Ishikawa (cell line): ENCODE measurements around the gene NUP210.

ENCODE experiments used
- CEBPB ChIP-seq: IDR thresholded peaks from 2 replicates; pipeline ENCODE4 v1.6.1; 2012
- CREB1 ChIP-seq: IDR thresholded peaks from 2 replicates; pipeline ENCODE4 v1.6.1; 2012; ENCODE audit warnings: low read depth
- EGR1 ChIP-seq: IDR thresholded peaks from 2 replicates; pipeline ENCODE4 v1.6.1; 2012
- EP300 ChIP-seq: IDR thresholded peaks from 2 replicates; pipeline ENCODE4 v1.6.1; 2012; ENCODE audit warnings: borderline replicate concordance
- FOXM1 ChIP-seq: IDR thresholded peaks from 2 replicates; pipeline ENCODE4 v1.6.1; 2012; ENCODE audit warnings: low read depth, borderline replicate concordance
- NFIC ChIP-seq: IDR thresholded peaks from 2 replicates; pipeline ENCODE4 v1.6.1; 2012
- RAD21 ChIP-seq: IDR thresholded peaks from 2 replicates; pipeline ENCODE4 v1.6.1; 2012; ENCODE audit warnings: low read depth
- TAF1 ChIP-seq: IDR thresholded peaks from 2 replicates; pipeline ENCODE4 v1.6.1; 2012; ENCODE audit warnings: low read depth, mild to moderate bottlenecking
- TCF12 ChIP-seq: IDR thresholded peaks from 2 replicates; pipeline ENCODE4 v1.6.1; 2012; ENCODE audit warnings: low read depth
- TEAD4 ChIP-seq: IDR thresholded peaks from 2 replicates; pipeline ENCODE4 v1.6.1; 2012
- USF1 ChIP-seq: IDR thresholded peaks from 2 replicates; pipeline ENCODE4 v1.6.1; 2012
- YY1 ChIP-seq: IDR thresholded peaks from 2 replicates; pipeline ENCODE4 v1.6.1; 2012; ENCODE audit warnings: low read depth
- ZBTB7A ChIP-seq: IDR thresholded peaks from 2 replicates; pipeline ENCODE4 v1.6.1; 2012; ENCODE audit warnings: low read depth
- TF ChIP-seq, protein P1 (sequence below): IDR thresholded peaks from 2 replicates; pipeline ENCODE4 v1.6.1; 2012
- TF ChIP-seq, protein P2 (sequence below): IDR thresholded peaks from 2 replicates; pipeline ENCODE4 v1.6.1; 2012; ENCODE audit warnings: low read depth, mild to moderate bottlenecking

Gene NUP210

DNA sequence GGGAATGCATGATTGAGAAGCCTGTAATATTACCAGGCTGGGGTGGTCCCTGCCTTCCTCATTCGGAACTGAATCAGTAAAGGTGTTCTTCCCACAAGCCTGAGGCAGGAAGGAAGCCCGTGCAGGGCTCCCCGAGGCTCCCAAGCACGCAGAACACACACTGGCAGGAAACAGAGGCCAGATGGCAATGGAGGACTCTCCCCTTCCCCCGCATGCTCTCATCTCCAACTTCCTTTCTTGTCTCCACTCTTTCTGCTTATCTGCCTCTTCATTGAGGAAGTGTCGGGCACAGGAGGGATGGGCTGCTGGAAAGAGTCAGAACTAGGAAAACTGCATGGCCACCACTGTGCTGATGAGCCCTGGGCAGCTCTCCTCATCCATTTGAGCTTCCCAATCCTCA is 123.5 kb downstream of the NUP210 start:
- TF ChIP-seq RAD21 (no peak), EGR1 (no peak), ZBTB7A (no peak), EP300 (no peak), CREB1 (no peak), YY1 (no peak), USF1 (no peak), TAF1 (no peak), TEAD4 (no peak), FOXM1 (no peak), NFIC (no peak), TCF12 (no peak), CEBPB (no peak)
- TF ChIP-seq, protein P1, sequence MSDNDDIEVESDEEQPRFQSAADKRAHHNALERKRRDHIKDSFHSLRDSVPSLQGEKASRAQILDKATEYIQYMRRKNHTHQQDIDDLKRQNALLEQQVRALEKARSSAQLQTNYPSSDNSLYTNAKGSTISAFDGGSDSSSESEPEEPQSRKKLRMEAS = no peak
- TF ChIP-seq, protein P2, sequence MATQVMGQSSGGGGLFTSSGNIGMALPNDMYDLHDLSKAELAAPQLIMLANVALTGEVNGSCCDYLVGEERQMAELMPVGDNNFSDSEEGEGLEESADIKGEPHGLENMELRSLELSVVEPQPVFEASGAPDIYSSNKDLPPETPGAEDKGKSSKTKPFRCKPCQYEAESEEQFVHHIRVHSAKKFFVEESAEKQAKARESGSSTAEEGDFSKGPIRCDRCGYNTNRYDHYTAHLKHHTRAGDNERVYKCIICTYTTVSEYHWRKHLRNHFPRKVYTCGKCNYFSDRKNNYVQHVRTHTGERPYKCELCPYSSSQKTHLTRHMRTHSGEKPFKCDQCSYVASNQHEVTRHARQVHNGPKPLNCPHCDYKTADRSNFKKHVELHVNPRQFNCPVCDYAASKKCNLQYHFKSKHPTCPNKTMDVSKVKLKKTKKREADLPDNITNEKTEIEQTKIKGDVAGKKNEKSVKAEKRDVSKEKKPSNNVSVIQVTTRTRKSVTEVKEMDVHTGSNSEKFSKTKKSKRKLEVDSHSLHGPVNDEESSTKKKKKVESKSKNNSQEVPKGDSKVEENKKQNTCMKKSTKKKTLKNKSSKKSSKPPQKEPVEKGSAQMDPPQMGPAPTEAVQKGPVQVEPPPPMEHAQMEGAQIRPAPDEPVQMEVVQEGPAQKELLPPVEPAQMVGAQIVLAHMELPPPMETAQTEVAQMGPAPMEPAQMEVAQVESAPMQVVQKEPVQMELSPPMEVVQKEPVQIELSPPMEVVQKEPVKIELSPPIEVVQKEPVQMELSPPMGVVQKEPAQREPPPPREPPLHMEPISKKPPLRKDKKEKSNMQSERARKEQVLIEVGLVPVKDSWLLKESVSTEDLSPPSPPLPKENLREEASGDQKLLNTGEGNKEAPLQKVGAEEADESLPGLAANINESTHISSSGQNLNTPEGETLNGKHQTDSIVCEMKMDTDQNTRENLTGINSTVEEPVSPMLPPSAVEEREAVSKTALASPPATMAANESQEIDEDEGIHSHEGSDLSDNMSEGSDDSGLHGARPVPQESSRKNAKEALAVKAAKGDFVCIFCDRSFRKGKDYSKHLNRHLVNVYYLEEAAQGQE = no peak

- no peak for TF ChIP-seq RAD21
- TF ChIP-seq YY1 = no peak
- TF ChIP-seq CEBPB = no peak
- no peak for TF ChIP-seq NFIC
- no peak for TF ChIP-seq EGR1
- no peak for TF ChIP-seq USF1
- TF ChIP-seq ZBTB7A = no peak
- TF ChIP-seq, protein P2 = no peak
- no peak for TF ChIP-seq FOXM1
- no peak for TF ChIP-seq EP300
- TF ChIP-seq TCF12 = no peak
- no peak for TF ChIP-seq TEAD4
- no peak for TF ChIP-seq CREB1
- no peak for TF ChIP-seq TAF1
- TF ChIP-seq, protein P1 = no peak
Observed at GRCh38 chr3:13294442-13295351, 125.4 kb downstream of the NUP210 start.

DNA sequence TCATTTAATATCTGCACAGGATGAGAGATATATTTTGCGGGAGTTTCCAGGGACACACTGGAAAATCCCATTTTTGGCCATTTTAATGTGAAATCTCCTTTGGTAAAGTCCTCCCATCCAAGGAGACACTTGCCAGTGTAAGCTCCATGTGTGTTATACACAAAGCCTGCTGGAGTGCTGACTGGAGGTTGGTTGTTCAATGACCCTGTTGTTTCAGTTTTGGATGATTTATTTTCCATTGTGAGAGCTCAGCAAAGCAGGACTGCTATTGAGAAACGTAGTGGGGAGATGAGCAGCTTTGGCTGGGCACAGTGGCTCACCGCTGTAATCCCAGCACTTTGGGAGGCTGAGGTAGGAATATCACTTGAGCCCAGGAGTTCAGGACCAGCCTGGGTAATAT is 127.7 kb downstream of the NUP210 start:
- TF ChIP-seq ZBTB7A = no peak
- TF ChIP-seq FOXM1 = no peak
- no peak for TF ChIP-seq NFIC
- no peak for TF ChIP-seq EP300
- no peak for TF ChIP-seq EGR1
- no peak for TF ChIP-seq TEAD4
- no peak for TF ChIP-seq CEBPB
- TF ChIP-seq, protein P2 = no peak
- TF ChIP-seq TAF1 = no peak
- TF ChIP-seq YY1 = no peak
- no peak for TF ChIP-seq TCF12
- TF ChIP-seq USF1 = no peak
- TF ChIP-seq, protein P1 = no peak
- no peak for TF ChIP-seq RAD21
- no peak for TF ChIP-seq CREB1
